Spleen (tissue), 7 donors: ENCODE data around the gene IL17D.

ENCODE experiments used
- POLR2AphosphoS5 ChIP-seq, 3 donors: sonication (generic); formaldehyde crosslinking; IDR thresholded peaks; one replicate each; pipeline ENCODE4 v1.5.1; 2017; ENCODE audit warnings: antibody characterized with exemption in 3 of 3
- TF ChIP-seq, protein P1 (sequence below), 11 experiments: fragments of 200-600 bp in 7 of 11; fragments of 450-650 bp in 4 of 11; sonication (generic) in 4 of 11; IDR thresholded peaks in 8 of 11; conservative IDR thresholded peaks in 3 of 11; 1 replicate in 7 of 11; 2 replicates in 4 of 11; pipeline versions ENCODE4 v1.4.0 to v1.8.0; 2016 to 2021; ENCODE audit warnings: antibody characterized with exemption in 11 of 11, inconsistent platforms in 4 of 11, mild to moderate bottlenecking in 1 of 11
- donor health status: DM: no; HTN: no; CAD: no; lungs with moderate emphysema.
- donor health status: DM: no; HTN: no; CAD: no.
- donor health status: DM: no; HTN: no; CAD: no.

DNA sequence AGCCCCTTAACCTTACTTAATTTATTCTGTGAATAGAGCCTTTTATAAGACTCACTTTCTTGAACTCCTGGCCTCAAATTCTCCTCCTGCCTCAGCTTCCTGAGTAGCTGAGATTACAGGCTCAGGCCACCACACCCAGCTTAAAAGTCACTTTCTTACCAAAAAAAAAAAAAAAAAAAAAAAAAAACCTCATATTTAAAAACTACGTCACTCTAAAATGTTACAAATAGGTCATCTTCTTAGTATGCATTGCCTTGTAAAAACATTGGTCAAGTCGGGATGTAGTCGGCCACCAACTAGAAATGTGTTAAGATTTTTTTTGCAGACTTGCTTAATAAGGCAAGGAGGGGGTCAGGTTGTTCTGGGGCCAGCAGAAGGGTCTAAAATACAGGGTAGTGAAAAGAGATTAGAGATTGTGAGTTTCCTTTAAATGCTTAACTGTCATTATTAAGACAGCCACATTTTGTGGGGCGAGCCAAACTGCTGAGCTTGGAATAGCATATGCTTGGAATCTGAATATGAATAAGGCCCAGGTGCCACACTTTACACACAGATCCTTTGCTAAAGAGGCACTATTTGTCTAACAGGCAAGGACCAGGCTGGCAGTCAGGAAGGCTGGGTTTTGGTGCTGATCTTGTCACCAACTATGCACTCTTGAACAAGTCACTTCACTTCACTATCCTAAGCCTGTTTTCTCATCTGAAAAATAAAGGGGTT lies 16.5 kb upstream of the IL17D start:
- TF ChIP-seq, protein P1, sequence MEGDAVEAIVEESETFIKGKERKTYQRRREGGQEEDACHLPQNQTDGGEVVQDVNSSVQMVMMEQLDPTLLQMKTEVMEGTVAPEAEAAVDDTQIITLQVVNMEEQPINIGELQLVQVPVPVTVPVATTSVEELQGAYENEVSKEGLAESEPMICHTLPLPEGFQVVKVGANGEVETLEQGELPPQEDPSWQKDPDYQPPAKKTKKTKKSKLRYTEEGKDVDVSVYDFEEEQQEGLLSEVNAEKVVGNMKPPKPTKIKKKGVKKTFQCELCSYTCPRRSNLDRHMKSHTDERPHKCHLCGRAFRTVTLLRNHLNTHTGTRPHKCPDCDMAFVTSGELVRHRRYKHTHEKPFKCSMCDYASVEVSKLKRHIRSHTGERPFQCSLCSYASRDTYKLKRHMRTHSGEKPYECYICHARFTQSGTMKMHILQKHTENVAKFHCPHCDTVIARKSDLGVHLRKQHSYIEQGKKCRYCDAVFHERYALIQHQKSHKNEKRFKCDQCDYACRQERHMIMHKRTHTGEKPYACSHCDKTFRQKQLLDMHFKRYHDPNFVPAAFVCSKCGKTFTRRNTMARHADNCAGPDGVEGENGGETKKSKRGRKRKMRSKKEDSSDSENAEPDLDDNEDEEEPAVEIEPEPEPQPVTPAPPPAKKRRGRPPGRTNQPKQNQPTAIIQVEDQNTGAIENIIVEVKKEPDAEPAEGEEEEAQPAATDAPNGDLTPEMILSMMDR (IDR thresholded peaks at IDR 0.05 in 8 of 11, conservative IDR thresholded peaks at IDR 0.05 in 3 of 11): no peak
- TF ChIP-seq POLR2AphosphoS5 (IDR thresholded peaks at IDR 0.05): no peak
